Measurements from ENCODE around the gene IFNK. TPM values are rescaled to one million over a fixed set of nuclear protein-coding genes. Genes with fewer than 3 reads are reported as not detected.

The IFNK gene
- total and polyA plus RNA-seq, 10 donors, result not detected

GRCh38 chr9:27536168-27536567 lies 12.1 kb downstream of the IFNK start:
- Histone ChIP-seq H3K27me3 (replicated peaks in 1 of 7) (no peaks in the 10 kb centered on the region), H3K36me3 (peaks cover 0 to 21% (median 0%) of the 10 kb centered on the region in 6 donors), H3K4me1 (peaks cover 0 to 47% (median 21%) of the 10 kb centered on the region in 6 donors), H3K4me3 (no peak overlapping the region), H3K9me3 (no peaks in the 10 kb centered on the region), H3K27ac (no peak overlapping the region)
- 83 to 96% (median 94%) methylated on average over 3 of the region's 3 CpGs for WGBS, 5 donors
- TF ChIP-seq CTCF (IDR thresholded peaks at IDR 0.05 in 8 of 11, conservative IDR thresholded peaks at IDR 0.05 in 3 of 11), result no peak
- TF ChIP-seq POLR2AphosphoS5 (IDR thresholded peaks at IDR 0.05), result no peak
- no peak for TF ChIP-seq POLR2A (IDR thresholded peaks at IDR 0.05)
- DNase-seq, result no peak
- intact Hi-C loops (cut with DNase I; ENCODE audit: low total_unique reads), result no loop called here

- Histone ChIP-seq H3K9me3 (no peaks in the 10 kb centered on the region), H3K27me3 (replicated peaks in 1 of 7) (no peaks in the 10 kb centered on the region), H3K4me1 (peaks cover 0 to 39% (median 17%) of the 10 kb centered on the region in 6 donors), H3K27ac (no peak overlapping the region), H3K36me3 (peaks cover 0 to 28% (median 0%) of the 10 kb centered on the region in 6 donors), H3K4me3 (no peak overlapping the region)
- DNase-seq, result no peak
- no peak for TF ChIP-seq CTCF (IDR thresholded peaks at IDR 0.05 in 8 of 11, conservative IDR thresholded peaks at IDR 0.05 in 3 of 11)
- TF ChIP-seq POLR2AphosphoS5 (IDR thresholded peaks at IDR 0.05), result no peak
- TF ChIP-seq POLR2A (IDR thresholded peaks at IDR 0.05), result no peak
- intact Hi-C loops (cut with DNase I; ENCODE audit: low total_unique reads), result no loop called here
- WGBS, 5 donors, result 88 to 95% (median 92%) methylated on average over 7 of the region's 7 CpGs
Observed at GRCh38 chr9:27537027-27537435, 12.9 kb downstream of the IFNK start.

- DNase-seq, result no peak
- TF ChIP-seq CTCF (IDR thresholded peaks at IDR 0.05 in 8 of 11, conservative IDR thresholded peaks at IDR 0.05 in 3 of 11) (no peak), POLR2A (IDR thresholded peaks at IDR 0.05) (no peak), POLR2AphosphoS5 (IDR thresholded peaks at IDR 0.05) (no peak)
- peaks cover 0 to 35% (median 3%) of the 10 kb centered on the region in 6 donors for H3K36me3 ChIP-seq
- no peaks in the 10 kb centered on the region for H3K9me3 ChIP-seq
- no peak overlapping the region for H3K4me3 ChIP-seq
- intact Hi-C loops (cut with DNase I; ENCODE audit: low total_unique reads), result no loop called here
- no peaks in the 10 kb centered on the region for H3K27me3 ChIP-seq (replicated peaks in 1 of 7)
- WGBS, 5 donors, result 86 to 97% (median 96%) methylated on average over 1 of the region's 1 CpG
- peak overlapping the region in 1 of 8 donors; percentile 11 for H3K27ac ChIP-seq
- H3K4me1 ChIP-seq, result peaks cover 0 to 37% (median 17%) of the 10 kb centered on the region in 6 donors
Observed at GRCh38 chr9:27537756-27538155, 13.7 kb downstream of the IFNK start.

- H3K27ac ChIP-seq, result peak overlapping the region in 2 of 8 donors; percentile 29 to 60
- intact Hi-C loops (cut with DNase I; ENCODE audit: low total_unique reads), result no loop called here
- peaks cover 0 to 37% (median 15%) of the 10 kb centered on the region in 6 donors for H3K4me1 ChIP-seq
- H3K9me3 ChIP-seq, result no peaks in the 10 kb centered on the region
- no peak for DNase-seq
- WGBS, 5 donors, result 72 to 89% (median 82%) methylated on average over 3 of the region's 3 CpGs
- H3K27me3 ChIP-seq (replicated peaks in 1 of 7), result no peaks in the 10 kb centered on the region
- H3K4me3 ChIP-seq, result no peak overlapping the region
- peaks cover 0 to 44% (median 5%) of the 10 kb centered on the region in 6 donors for H3K36me3 ChIP-seq
- no peak for TF ChIP-seq POLR2AphosphoS5 (IDR thresholded peaks at IDR 0.05)
- TF ChIP-seq CTCF (IDR thresholded peaks at IDR 0.05 in 8 of 11, conservative IDR thresholded peaks at IDR 0.05 in 3 of 11), result no peak
- TF ChIP-seq POLR2A (IDR thresholded peaks at IDR 0.05), result no peak
Observed at GRCh38 chr9:27538647-27539046, 14.6 kb downstream of the IFNK start.

Measured in spleen (tissue), 11 donors.